Endothelial cell of umbilical vein (primary cell): ENCODE data around the gene HSPA12A.

ENCODE experiments used
- MYC ChIP-seq: IDR thresholded peaks from one replicate; pipeline ENCODE4 v1.6.1; 2011; ENCODE audit warnings: mild to moderate bottlenecking, low read depth, low read length
- POLR2A ChIP-seq: IDR thresholded peaks from 2 replicates; pipeline ENCODE4 v1.6.1; 2012; ENCODE audit warnings: low read depth, mild to moderate bottlenecking, control low read depth, low read length
- TF ChIP-seq, protein P1 (sequence below), 2 donors: IDR thresholded peaks; 1 replicate in 1 of 2; 2 replicates in 1 of 2; pipeline ENCODE4 v1.5.1; 2011; ENCODE audit warnings: low read length in 2 of 2, mild to moderate bottlenecking in 2 of 2, moderate library complexity in 2 of 2, control low read depth in 1 of 2, inconsistent platforms in 1 of 2, low read depth in 1 of 2; ENCODE audit not compliant: insufficient read depth in 1 of 2; ENCODE audit errors: extremely low read depth in 1 of 2

DNA sequence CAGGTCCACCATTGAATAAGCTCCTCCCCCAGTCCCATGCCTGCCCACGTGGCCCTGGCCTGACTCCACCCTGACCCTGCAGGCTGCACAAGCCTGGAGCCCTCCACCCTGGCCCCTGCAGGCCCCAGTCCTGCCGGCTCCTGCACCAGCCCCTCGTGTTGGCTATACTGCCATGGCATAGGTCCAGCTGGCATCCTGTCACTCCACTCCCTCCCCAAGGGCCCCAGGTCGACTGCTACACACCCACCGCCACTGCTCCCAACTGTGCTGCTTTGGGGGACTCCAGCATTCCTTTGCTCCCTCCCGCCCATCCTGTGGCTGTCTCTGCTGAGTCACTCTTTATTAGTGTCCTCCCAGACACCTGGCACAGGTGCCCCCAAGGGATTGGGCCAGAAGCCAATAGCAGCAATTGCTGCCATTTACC lies 32.4 kb upstream of the HSPA12A start:
- TF ChIP-seq POLR2A (no peak), MYC (no peak)
- TF ChIP-seq, protein P1, sequence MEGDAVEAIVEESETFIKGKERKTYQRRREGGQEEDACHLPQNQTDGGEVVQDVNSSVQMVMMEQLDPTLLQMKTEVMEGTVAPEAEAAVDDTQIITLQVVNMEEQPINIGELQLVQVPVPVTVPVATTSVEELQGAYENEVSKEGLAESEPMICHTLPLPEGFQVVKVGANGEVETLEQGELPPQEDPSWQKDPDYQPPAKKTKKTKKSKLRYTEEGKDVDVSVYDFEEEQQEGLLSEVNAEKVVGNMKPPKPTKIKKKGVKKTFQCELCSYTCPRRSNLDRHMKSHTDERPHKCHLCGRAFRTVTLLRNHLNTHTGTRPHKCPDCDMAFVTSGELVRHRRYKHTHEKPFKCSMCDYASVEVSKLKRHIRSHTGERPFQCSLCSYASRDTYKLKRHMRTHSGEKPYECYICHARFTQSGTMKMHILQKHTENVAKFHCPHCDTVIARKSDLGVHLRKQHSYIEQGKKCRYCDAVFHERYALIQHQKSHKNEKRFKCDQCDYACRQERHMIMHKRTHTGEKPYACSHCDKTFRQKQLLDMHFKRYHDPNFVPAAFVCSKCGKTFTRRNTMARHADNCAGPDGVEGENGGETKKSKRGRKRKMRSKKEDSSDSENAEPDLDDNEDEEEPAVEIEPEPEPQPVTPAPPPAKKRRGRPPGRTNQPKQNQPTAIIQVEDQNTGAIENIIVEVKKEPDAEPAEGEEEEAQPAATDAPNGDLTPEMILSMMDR (IDR thresholded peaks at IDR 0.05; ENCODE audit: extremely low read depth in 1 of 2, insufficient read depth in 1 of 2, low read depth in 1 of 2, low read length in 2 of 2) = no peak
